HEK293 (cell line): ENCODE results near the gene SRRD.

Source experiments
- CTCF ChIA-PET: fragments of 350-600 bp; formaldehyde crosslinking; extraction: SDS; loops from one replicate; lab custom pipeline; 2021; ENCODE audit warnings: antibody characterized with exemption; lab: Yijun Ruan, JAX
- POLR2A ChIA-PET: fragments of 300-600 bp; formaldehyde crosslinking; extraction: SDS; loops from one replicate; lab custom pipeline; 2020; ENCODE audit warnings: antibody characterized with exemption, inconsistent platforms; lab: Yijun Ruan, JAX
- H3K27ac ChIP-seq: fragments of 200-500 bp; sonication (Bioruptor generic); 2 replicates; pipeline ENCODE4 v1.5.1; 2014; ENCODE audit warnings: low read depth, low read length, control low read depth, inconsistent platforms; ENCODE audit errors: extremely low read depth
- H3K36me3 ChIP-seq, 2 experiments: fragments of 200-500 bp in 1 of 2; sonication (Bioruptor generic) in 1 of 2; 1 replicate in 1 of 2; 2 replicates in 1 of 2; pipeline ENCODE4 v1.5.1; 2014 to 2017; ENCODE audit warnings: inconsistent platforms in 2 of 2, low read length in 2 of 2; ENCODE audit not compliant: control insufficient read depth in 2 of 2, insufficient read depth in 1 of 2
- H3K4me1 ChIP-seq: fragments of 200-500 bp; sonication (Bioruptor generic); 2 replicates; pipeline ENCODE4 v1.5.1; 2014; ENCODE audit warnings: mild to moderate bottlenecking, low read length, inconsistent platforms; ENCODE audit not compliant: control insufficient read depth, insufficient read depth
- H3K4me3 ChIP-seq: 2 replicates; pipeline ENCODE4 v1.5.1; 2011; ENCODE audit warnings: low read depth, mild to moderate bottlenecking, control low read depth, low read length, moderate library complexity
- H3K9me3 ChIP-seq: fragments of 200-500 bp; sonication (Bioruptor generic); 2 replicates; pipeline ENCODE4 v1.5.1; 2014; ENCODE audit warnings: low read depth, low read length, inconsistent platforms; ENCODE audit not compliant: control insufficient read depth, insufficient read depth
- BCL11A ChIP-seq: fragments of 450-650 bp; formaldehyde crosslinking; IDR thresholded peaks from 2 replicates; pipeline ENCODE4 v1.5.1; 2016; ENCODE audit warnings: low read depth, missing biosample characterization, missing genetic modification characterization
- BCL6B ChIP-seq: fragments of 450-650 bp; formaldehyde crosslinking; IDR thresholded peaks from 2 replicates; pipeline ENCODE4 v1.5.1; 2017; ENCODE audit warnings: missing biosample characterization, missing genetic modification characterization
- GLI4 ChIP-seq: fragments of 450-650 bp; formaldehyde crosslinking; IDR thresholded peaks from 2 replicates; pipeline ENCODE4 v1.5.1; 2016; ENCODE audit warnings: missing biosample characterization, missing genetic modification characterization
- HOXC10 ChIP-seq: sonication (generic); formaldehyde crosslinking; IDR thresholded peaks from 2 replicates; pipeline ENCODE4 v1.8.1; 2023; ENCODE audit warnings: mild to moderate bottlenecking, missing genetic modification reagents
- KLF9 ChIP-seq: fragments of 450-650 bp; formaldehyde crosslinking; IDR thresholded peaks from 2 replicates; pipeline ENCODE4 v1.5.1; 2016; ENCODE audit warnings: missing biosample characterization, missing genetic modification characterization, low read depth
- PRDM1 ChIP-seq: fragments of 450-650 bp; formaldehyde crosslinking; IDR thresholded peaks from 2 replicates; pipeline ENCODE4; 2016; ENCODE audit warnings: missing biosample characterization, missing genetic modification characterization
- TCF7L2 ChIP-seq: IDR thresholded peaks from 2 replicates; pipeline ENCODE4 v1.6.1; 2011; ENCODE audit warnings: low read depth, mild to moderate bottlenecking, inconsistent platforms, low read length, moderate library complexity, borderline replicate concordance
- WT1 ChIP-seq: fragments of 450-650 bp; formaldehyde crosslinking; IDR thresholded peaks from 2 replicates; pipeline ENCODE4 v1.5.1; 2016; ENCODE audit warnings: missing biosample characterization, missing genetic modification characterization
- ZBTB49 ChIP-seq: fragments of 450-650 bp; formaldehyde crosslinking; IDR thresholded peaks from 2 replicates; pipeline ENCODE4 v1.5.1; 2016; ENCODE audit warnings: missing biosample characterization, missing genetic modification characterization, low read depth
- ZNF146 ChIP-seq: fragments of 450-650 bp; formaldehyde crosslinking; IDR thresholded peaks from 2 replicates; pipeline ENCODE4 v1.5.1; 2016; ENCODE audit warnings: missing biosample characterization, missing genetic modification characterization
- ZNF23 ChIP-seq: fragments of 450-650 bp; formaldehyde crosslinking; IDR thresholded peaks from 2 replicates; pipeline ENCODE4 v1.5.1; 2016; ENCODE audit warnings: missing biosample characterization, missing genetic modification characterization, borderline replicate concordance
- ZNF24 ChIP-seq: fragments of 450-650 bp; formaldehyde crosslinking; IDR thresholded peaks from 2 replicates; pipeline ENCODE4 v1.5.1; 2016; ENCODE audit warnings: missing biosample characterization, missing genetic modification characterization
- ZNF350 ChIP-seq: fragments of 450-650 bp; formaldehyde crosslinking; IDR thresholded peaks from 2 replicates; pipeline ENCODE4 v1.5.0; 2017; ENCODE audit warnings: missing biosample characterization, mild to moderate bottlenecking, missing genetic modification characterization
- ZNF398 ChIP-seq: fragments of 450-650 bp; formaldehyde crosslinking; IDR thresholded peaks from 2 replicates; pipeline ENCODE4 v1.5.1; 2017; ENCODE audit warnings: missing biosample characterization, missing genetic modification characterization
- ZNF423 ChIP-seq: fragments of 450-650 bp; formaldehyde crosslinking; IDR thresholded peaks from 2 replicates; pipeline ENCODE4 v1.5.1; 2016; ENCODE audit warnings: missing biosample characterization, missing genetic modification characterization
- ZNF529 ChIP-seq: fragments of 450-650 bp; formaldehyde crosslinking; IDR thresholded peaks from 2 replicates; pipeline ENCODE4 v1.5.1; 2017; ENCODE audit warnings: missing genetic modification characterization, missing biosample characterization; ENCODE audit not compliant: insufficient replicate concordance
- ZNF654 ChIP-seq: fragments of 450-650 bp; formaldehyde crosslinking; IDR thresholded peaks from 2 replicates; pipeline ENCODE4 v1.5.1; 2016; ENCODE audit warnings: low read depth, missing biosample characterization, missing genetic modification characterization
- ZNF704 ChIP-seq: fragments of 450-650 bp; formaldehyde crosslinking; IDR thresholded peaks from 2 replicates; pipeline ENCODE4 v1.5.1; 2016; ENCODE audit warnings: missing biosample characterization, missing genetic modification characterization
- ZNF830 ChIP-seq: fragments of 450-650 bp; IDR thresholded peaks from 2 replicates; pipeline ENCODE4 v1.5.0; 2018; ENCODE audit warnings: missing biosample characterization, missing genetic modification characterization, low read depth, mild to moderate bottlenecking, moderate library complexity
- TF ChIP-seq, protein P1 (sequence below): fragments of 450-650 bp; formaldehyde crosslinking; IDR thresholded peaks from 2 replicates; pipeline ENCODE4 v1.5.1; 2016; ENCODE audit warnings: missing biosample characterization, missing genetic modification characterization, low read depth
- TF ChIP-seq, protein P2 (sequence below): fragments of 450-650 bp; formaldehyde crosslinking; IDR thresholded peaks from 2 replicates; pipeline ENCODE4 v1.5.1; 2016; ENCODE audit warnings: missing biosample characterization, missing genetic modification characterization

The SRRD gene

GRCh38 chr22:26446808-26447515, 36.7 kb upstream of the SRRD start (continued):
- TF ChIP-seq ZBTB49 (tag by site-specific recombination) = no peak

DNA sequence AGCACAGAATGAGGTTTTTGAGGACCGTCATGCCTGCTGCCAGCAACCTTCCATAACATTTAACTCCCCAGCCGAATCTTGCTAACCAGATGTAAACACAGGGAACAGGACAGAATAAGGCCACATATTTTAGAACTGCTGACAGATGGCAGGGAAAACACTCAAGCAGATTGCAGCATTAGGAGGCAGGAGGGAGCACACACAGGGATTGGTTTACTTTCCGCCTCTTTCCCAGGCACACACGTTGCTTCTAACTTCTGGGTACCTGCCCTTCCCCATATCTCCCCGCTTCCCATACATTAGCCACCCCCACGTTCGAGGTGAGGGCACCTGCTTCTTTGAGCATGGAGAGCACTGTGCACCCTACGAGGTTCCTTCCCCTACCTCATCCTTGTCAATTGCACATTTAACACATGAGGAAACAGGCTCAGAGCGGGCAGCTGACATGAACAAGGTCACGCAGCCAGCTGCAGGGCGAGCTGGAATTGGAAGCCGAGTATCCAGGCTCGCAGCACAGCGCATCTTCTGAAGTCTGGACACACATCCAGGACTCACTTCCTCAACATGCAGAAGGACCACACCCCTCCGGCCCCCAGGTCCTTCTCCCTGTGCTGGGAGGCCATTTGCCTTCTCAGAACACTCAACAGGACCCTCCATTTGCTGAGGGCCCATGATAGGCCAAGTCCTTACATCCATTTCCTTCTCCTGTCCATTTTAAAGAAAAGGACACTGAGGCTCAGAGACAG, 35.9 kb upstream of the SRRD start:
- CTCF ChIA-PET = interaction anchor here (1.1 to 3.9 kb wide), 3 partner anchors 13 to 79 kb away, joined by 4 to 21 read pairs (median 16); no protein-coding TSS in a partner anchor
- no peak overlapping the region for H3K27ac ChIP-seq
- POLR2A ChIA-PET = no interaction called here
- H3K36me3 ChIP-seq = peaks cover 0 to 38% of the 10 kb centered on the region in 2 experiments; a peak in 1 of 3 replicates
- TF ChIP-seq ZNF398 (no peak), ZNF23 (tag by site-specific recombination) (no peak), HOXC10 (CRISPR knock-in tag) (no peak), ZNF146 (no peak), PRDM1 (tag by site-specific recombination) (no peak), WT1 (tag by site-specific recombination) (no peak), BCL6B (tag by site-specific recombination) (no peak), ZNF529 (no peak)
- TF ChIP-seq, protein P1, sequence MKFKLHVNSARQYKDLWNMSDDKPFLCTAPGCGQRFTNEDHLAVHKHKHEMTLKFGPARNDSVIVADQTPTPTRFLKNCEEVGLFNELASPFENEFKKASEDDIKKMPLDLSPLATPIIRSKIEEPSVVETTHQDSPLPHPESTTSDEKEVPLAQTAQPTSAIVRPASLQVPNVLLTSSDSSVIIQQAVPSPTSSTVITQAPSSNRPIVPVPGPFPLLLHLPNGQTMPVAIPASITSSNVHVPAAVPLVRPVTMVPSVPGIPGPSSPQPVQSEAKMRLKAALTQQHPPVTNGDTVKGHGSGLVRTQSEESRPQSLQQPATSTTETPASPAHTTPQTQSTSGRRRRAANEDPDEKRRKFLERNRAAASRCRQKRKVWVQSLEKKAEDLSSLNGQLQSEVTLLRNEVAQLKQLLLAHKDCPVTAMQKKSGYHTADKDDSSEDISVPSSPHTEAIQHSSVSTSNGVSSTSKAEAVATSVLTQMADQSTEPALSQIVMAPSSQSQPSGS (tag by site-specific recombination) = no peak
- no peaks in the 10 kb centered on the region for H3K4me1 ChIP-seq
- no peak overlapping the region for H3K4me3 ChIP-seq
- no peaks in the 10 kb centered on the region for H3K9me3 ChIP-seq

DNA sequence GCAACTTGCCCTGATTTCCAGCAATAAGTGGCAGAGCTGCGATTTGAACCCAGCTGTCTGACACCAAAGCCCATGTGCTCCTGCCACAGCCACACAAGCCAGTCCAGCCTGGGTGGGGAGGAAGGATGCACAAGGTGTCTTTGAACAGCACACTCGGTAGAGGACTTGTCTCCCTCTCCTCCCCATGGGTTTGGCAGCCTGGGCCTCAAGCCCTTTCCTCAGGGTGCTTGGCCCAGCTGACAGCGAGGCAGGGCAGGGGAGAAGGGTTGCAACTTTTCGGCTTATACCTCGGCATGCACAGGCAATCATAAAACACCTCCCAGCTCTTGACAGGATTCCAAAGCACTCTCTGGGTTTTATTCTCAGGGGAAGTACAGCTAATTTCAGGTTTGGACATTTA, 35.3 kb upstream of the SRRD start:
- Histone ChIP-seq H3K9me3 (no peaks in the 10 kb centered on the region), H3K4me3 (no peak overlapping the region), H3K4me1 (no peaks in the 10 kb centered on the region), H3K27ac (no peak overlapping the region), H3K36me3 (peaks cover 0 to 41% of the 10 kb centered on the region in 2 experiments; a peak in 1 of 3 replicates)
- ChIA-PET CTCF (interaction anchor here (1.3 to 2.7 kb wide), 2 partner anchors 12 to 49 kb away, joined by 3 to 16 read pairs; no protein-coding TSS in a partner anchor), POLR2A (no interaction called here)
- TF ChIP-seq ZNF350 (tag by site-specific recombination) (no peak), KLF9 (tag by site-specific recombination) (no peak), ZNF704 (tag by site-specific recombination) (no peak), ZNF423 (tag by site-specific recombination) (no peak), GLI4 (tag by site-specific recombination) (no peak), ZNF654 (tag by site-specific recombination) (no peak), ZNF24 (no peak), BCL11A (tag by site-specific recombination) (no peak), TCF7L2 (no peak), ZNF830 (tag by site-specific recombination) (no peak)
- TF ChIP-seq, protein P2, sequence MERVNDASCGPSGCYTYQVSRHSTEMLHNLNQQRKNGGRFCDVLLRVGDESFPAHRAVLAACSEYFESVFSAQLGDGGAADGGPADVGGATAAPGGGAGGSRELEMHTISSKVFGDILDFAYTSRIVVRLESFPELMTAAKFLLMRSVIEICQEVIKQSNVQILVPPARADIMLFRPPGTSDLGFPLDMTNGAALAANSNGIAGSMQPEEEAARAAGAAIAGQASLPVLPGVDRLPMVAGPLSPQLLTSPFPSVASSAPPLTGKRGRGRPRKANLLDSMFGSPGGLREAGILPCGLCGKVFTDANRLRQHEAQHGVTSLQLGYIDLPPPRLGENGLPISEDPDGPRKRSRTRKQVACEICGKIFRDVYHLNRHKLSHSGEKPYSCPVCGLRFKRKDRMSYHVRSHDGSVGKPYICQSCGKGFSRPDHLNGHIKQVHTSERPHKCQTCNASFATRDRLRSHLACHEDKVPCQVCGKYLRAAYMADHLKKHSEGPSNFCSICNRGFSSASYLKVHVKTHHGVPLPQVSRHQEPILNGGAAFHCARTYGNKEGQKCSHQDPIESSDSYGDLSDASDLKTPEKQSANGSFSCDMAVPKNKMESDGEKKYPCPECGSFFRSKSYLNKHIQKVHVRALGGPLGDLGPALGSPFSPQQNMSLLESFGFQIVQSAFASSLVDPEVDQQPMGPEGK (tag by site-specific recombination) = no peak
